Measurements from ENCODE around the gene ZNF610.

ZNF610 gene

GRCh38 chr19:52345162-52345561 lies 9.1 kb downstream of the ZNF610 start:
- DNase-seq (ENCODE audit: low read depth) = no peak
- H3K4me3 ChIP-seq (ENCODE audit: low read depth, low read length) = no peak overlapping the region
- TF ChIP-seq CTCF (conservative IDR thresholded peaks at IDR 0.05; ENCODE audit: low read depth, low read length) = no peak

- peak; percentile 20 for TF ChIP-seq CTCF (conservative IDR thresholded peaks at IDR 0.05; ENCODE audit: low read depth, low read length)
- H3K4me3 ChIP-seq (ENCODE audit: low read depth, low read length) = no peak overlapping the region
- no peak for DNase-seq (ENCODE audit: low read depth)
Observed at GRCh38 chr19:52351512-52351911, 15.5 kb downstream of the ZNF610 start.

GRCh38 chr19:52366414-52366824 lies 30.4 kb downstream of the ZNF610 start:
- H3K4me3 ChIP-seq (ENCODE audit: low read depth, low read length) = no peak overlapping the region
- TF ChIP-seq CTCF (conservative IDR thresholded peaks at IDR 0.05; ENCODE audit: low read depth, low read length) = no peak
- DNase-seq (ENCODE audit: low read depth) = no peak

GRCh38 chr19:52369559-52370340 lies 33.7 kb downstream of the ZNF610 start, which contains the start of gene ZNF880:
Gene ZNF880 (plus strand): TSS chr19:52369923. CDS start chr19:52369966, 43 bp downstream.
- DNase-seq (ENCODE audit: low read depth) = peak; percentile 95
- no peak for TF ChIP-seq CTCF (conservative IDR thresholded peaks at IDR 0.05; ENCODE audit: low read depth, low read length)
- peak within 1 kb of the TSS; percentile 87 for H3K4me3 ChIP-seq (ENCODE audit: low read depth, low read length)

GRCh38 chr19:52370341-52370710 lies 34.3 kb downstream of the ZNF610 start:
- H3K4me3 ChIP-seq (ENCODE audit: low read depth, low read length) = peak overlapping the region; percentile 87
- no peak for TF ChIP-seq CTCF (conservative IDR thresholded peaks at IDR 0.05; ENCODE audit: low read depth, low read length)
- no peak for DNase-seq (ENCODE audit: low read depth)

- TF ChIP-seq CTCF (conservative IDR thresholded peaks at IDR 0.05; ENCODE audit: low read depth, low read length) = no peak
- H3K4me3 ChIP-seq (ENCODE audit: low read depth, low read length) = no peak overlapping the region
- no peak for DNase-seq (ENCODE audit: low read depth)
Observed at GRCh38 chr19:52391135-52391534, 55.1 kb downstream of the ZNF610 start.
